ENCODE results near the gene CLPTM1.

DNA sequence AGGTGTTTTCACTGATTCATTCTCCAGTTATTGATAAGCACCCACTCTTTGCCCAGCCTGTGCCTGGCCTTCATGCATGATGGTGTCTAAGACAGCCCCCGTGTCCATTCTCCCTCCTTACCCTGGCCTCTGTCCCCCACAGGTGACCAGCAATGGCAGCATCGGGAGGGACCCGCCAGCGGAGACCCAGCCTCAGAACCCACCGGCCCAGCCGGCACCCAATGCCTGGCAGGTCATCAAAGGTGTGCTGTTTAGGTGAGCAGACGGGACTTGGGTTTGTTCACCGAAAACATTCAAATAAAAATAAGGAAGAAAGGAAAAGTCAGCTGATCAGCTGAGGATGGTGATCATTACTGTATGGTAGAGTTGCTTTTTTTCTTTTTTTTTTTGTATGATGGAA is 6.6 kb downstream of the CLPTM1 start:
- TF ChIP-seq, protein P1, sequence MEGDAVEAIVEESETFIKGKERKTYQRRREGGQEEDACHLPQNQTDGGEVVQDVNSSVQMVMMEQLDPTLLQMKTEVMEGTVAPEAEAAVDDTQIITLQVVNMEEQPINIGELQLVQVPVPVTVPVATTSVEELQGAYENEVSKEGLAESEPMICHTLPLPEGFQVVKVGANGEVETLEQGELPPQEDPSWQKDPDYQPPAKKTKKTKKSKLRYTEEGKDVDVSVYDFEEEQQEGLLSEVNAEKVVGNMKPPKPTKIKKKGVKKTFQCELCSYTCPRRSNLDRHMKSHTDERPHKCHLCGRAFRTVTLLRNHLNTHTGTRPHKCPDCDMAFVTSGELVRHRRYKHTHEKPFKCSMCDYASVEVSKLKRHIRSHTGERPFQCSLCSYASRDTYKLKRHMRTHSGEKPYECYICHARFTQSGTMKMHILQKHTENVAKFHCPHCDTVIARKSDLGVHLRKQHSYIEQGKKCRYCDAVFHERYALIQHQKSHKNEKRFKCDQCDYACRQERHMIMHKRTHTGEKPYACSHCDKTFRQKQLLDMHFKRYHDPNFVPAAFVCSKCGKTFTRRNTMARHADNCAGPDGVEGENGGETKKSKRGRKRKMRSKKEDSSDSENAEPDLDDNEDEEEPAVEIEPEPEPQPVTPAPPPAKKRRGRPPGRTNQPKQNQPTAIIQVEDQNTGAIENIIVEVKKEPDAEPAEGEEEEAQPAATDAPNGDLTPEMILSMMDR (conservative IDR thresholded peaks at IDR 0.05; ENCODE audit: low read depth, low read length) = no peak
- no peak for TF ChIP-seq EZH2phosphoT487 (IDR thresholded peaks at IDR 0.05; ENCODE audit: borderline replicate concordance, low read length)

Measured in PC-3 (cell line).